Mammary epithelial cell (primary cell): ENCODE data around the gene ZNF750.

Experiments
- EZH2 ChIP-seq: IDR thresholded peaks from 2 replicates; pipeline ENCODE4 v1.6.1; 2012; ENCODE audit warnings: low read length, inconsistent platforms, borderline replicate concordance
- TF ChIP-seq, protein P1 (sequence below), 2 donors: IDR thresholded peaks in 1 of 2; conservative IDR thresholded peaks in 1 of 2; 2 replicates each; pipeline ENCODE4 v1.5.1; 2011 to 2012; ENCODE audit warnings: inconsistent platforms in 2 of 2, low read length in 2 of 2, mild to moderate bottlenecking in 2 of 2, control low read depth in 1 of 2, low read depth in 1 of 2; ENCODE audit not compliant: insufficient read depth in 1 of 2; ENCODE audit errors: extremely low read depth in 1 of 2

DNA sequence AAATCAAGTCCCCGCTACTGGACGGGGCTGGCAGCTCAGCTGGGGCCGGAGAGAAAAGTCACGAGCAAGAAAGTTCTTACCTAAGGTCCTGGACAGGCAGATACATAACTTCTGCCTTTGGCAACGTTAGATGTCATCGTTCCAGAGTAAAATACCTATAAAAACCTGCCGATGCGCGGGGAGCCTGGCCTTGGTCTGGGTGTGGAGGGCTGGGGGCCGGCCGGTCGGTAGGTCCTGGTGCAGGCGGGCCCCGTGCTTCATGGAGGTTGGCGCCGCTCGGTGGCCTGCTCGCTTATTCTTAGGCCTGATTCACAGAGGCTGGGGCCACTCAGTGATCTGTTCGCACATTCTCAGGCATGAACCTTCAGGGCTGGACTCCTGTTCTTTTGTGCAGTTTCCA is 33.7 kb upstream of the ZNF750 start:
- TF ChIP-seq, protein P1, sequence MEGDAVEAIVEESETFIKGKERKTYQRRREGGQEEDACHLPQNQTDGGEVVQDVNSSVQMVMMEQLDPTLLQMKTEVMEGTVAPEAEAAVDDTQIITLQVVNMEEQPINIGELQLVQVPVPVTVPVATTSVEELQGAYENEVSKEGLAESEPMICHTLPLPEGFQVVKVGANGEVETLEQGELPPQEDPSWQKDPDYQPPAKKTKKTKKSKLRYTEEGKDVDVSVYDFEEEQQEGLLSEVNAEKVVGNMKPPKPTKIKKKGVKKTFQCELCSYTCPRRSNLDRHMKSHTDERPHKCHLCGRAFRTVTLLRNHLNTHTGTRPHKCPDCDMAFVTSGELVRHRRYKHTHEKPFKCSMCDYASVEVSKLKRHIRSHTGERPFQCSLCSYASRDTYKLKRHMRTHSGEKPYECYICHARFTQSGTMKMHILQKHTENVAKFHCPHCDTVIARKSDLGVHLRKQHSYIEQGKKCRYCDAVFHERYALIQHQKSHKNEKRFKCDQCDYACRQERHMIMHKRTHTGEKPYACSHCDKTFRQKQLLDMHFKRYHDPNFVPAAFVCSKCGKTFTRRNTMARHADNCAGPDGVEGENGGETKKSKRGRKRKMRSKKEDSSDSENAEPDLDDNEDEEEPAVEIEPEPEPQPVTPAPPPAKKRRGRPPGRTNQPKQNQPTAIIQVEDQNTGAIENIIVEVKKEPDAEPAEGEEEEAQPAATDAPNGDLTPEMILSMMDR (conservative IDR thresholded peaks at IDR 0.05 in 1 of 2, IDR thresholded peaks at IDR 0.05 in 1 of 2; ENCODE audit: extremely low read depth in 1 of 2, insufficient read depth in 1 of 2, low read depth in 1 of 2, low read length in 2 of 2), result no peak
- TF ChIP-seq EZH2, result no peak
